Stomach smooth muscle (tissue), 2 donors: Measurements from ENCODE around the gene P2RY2.
"Not testable (repeated sequence)": the region's sequence is repeated elsewhere in the genome, so short reads cannot be mapped to it uniquely, and the experiment has no call there.

Experiments
- H3K27ac ChIP-seq: one replicate; pipeline ENCODE4 v1.7.0; 2013; ENCODE audit warnings: mild to moderate bottlenecking, low read length, inconsistent platforms
- H3K27me3 ChIP-seq, 2 donors: one replicate each; pipeline ENCODE4 v1.7.0; 2013; ENCODE audit warnings: low read length in 2 of 2; ENCODE audit not compliant: insufficient read depth in 2 of 2, control insufficient read depth in 1 of 2
- H3K36me3 ChIP-seq, 2 donors: one replicate each; pipeline ENCODE4 v1.7.0; 2013; ENCODE audit warnings: low read length in 2 of 2; ENCODE audit not compliant: control insufficient read depth in 2 of 2, insufficient read depth in 2 of 2
- H3K4me1 ChIP-seq: one replicate; pipeline ENCODE4 v1.7.0; 2013; ENCODE audit warnings: low read length; ENCODE audit not compliant: control insufficient read depth, insufficient read depth
- H3K4me3 ChIP-seq, 2 donors: one replicate each; pipeline ENCODE4 v1.7.0; 2013; ENCODE audit warnings: low read length in 2 of 2
- H3K9ac ChIP-seq, 2 donors: one replicate each; pipeline ENCODE4 v1.7.0; 2013; ENCODE audit warnings: low read length in 2 of 2, mild to moderate bottlenecking in 1 of 2
- H3K9me3 ChIP-seq, 2 donors: one replicate each; pipeline ENCODE4 v1.7.0; 2013; ENCODE audit warnings: low read length in 2 of 2; ENCODE audit not compliant: control insufficient read depth in 2 of 2
- donor health status: healthy.
- donor health status: Pancreatic carcinoma.

Gene P2RY2

DNA sequence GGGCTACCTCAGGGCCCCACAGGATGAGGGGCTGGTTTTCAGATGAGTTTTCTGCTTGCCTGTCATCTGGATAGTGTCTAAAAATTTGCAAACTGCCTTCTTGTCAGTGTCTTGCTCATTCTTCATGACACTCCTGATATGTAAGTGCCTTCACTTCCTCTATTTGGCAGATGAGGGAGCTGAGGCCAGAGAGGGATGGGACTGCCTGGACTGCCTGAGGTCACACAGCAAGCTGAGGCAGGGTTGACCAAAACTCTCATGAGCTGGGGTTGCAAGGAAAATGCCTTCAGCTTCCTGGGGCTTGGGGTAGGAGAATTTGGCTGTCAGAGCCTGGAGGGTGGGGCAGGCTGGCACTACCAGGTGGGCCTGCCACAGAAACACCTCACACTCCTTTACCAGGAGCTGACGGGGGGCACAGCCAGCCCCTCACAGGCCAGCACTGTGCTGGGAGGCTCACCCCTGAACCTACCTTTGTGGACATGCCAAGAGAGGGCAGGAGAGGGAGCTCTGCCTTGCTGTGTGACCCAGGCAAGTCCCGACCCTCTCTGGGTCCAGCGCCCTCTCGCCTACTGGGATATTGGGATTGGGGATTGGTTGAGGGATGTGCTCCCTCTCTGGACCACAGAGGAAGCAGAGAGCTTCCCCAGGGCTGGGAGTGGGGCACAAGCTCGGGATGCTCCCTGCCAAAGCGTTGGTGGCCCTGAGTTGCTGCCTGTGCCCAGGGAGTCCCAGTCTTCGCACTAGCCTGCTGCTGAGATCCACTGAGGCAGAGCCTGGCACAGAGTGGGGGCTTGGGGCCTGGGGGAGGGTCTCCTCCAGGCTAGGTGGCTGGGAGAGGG lies 52.2 kb downstream of the P2RY2 start:
- H3K9me3 ChIP-seq = no peaks in the 10 kb centered on the region
- H3K36me3 ChIP-seq = no peaks in the 10 kb centered on the region
- peaks cover 2 to 3% of the 10 kb centered on the region in 2 donors for H3K27me3 ChIP-seq
- no peaks in the 10 kb centered on the region for H3K4me1 ChIP-seq
- no peak overlapping the region for H3K4me3 ChIP-seq
- H3K9ac ChIP-seq = no peak overlapping the region
- no peak overlapping the region for H3K27ac ChIP-seq

DNA sequence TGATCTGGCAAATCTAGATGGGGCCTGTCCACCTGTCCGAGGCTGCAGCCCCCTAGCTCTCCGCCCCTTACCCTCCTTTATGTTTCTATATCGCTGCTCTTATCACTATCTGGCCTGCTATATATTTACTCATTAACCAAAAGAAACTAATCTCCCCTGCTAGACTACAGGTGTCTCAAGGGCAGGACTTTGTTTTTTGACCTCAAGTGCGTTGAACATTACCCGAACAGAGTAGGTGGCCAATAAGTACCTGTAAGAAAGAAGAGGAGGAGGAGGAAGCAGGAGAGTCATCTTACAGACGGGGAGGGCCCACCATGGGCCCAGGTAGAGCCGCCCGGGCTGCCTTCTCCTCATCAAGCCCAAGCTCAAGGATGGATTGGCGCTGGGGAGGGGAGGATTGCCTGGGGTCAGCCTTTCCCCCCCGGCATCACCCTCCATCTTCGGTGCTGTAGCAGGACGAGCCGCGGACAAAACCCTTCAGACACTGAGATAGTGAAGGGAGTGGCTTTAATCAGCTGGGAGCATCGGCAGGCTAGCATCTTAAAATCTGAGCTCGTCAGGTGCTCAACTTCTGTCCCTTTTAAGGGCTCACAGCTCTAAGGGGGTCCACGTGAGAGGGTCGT lies 52.9 kb downstream of the P2RY2 start:
- Histone ChIP-seq H3K27ac (no peak overlapping the region), H3K27me3 (peaks cover 2 to 3% of the 10 kb centered on the region in 2 donors), H3K4me1 (no peaks in the 10 kb centered on the region), H3K4me3 (no peak overlapping the region), H3K36me3 (no peaks in the 10 kb centered on the region), H3K9me3 (no peaks in the 10 kb centered on the region), H3K9ac (no peak overlapping the region)

DNA sequence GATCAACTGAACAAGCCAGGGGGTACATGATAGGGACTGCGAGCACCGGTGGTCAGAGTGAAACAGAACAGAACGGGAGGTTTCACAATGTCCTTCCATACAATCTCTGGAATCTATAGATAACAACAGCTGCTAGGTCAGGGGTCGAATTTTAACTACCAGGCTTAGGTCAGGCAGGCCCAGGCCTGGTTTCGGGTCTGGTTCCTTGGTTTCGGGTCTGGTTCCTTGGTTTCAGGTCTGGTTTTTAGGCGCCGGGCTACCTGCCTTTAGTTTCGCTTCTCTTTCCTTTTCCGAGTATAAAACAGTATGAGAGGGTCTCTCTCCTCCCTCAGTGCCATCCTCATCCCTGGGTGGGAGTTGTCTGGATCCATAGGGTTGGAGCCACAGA lies 53.4 kb downstream of the P2RY2 start:
- H3K9ac ChIP-seq, H3K36me3 ChIP-seq, H3K4me1 ChIP-seq, H3K27me3 ChIP-seq, H3K4me3 ChIP-seq, H3K9me3 ChIP-seq, H3K27ac ChIP-seq: not testable (repeated sequence)

DNA sequence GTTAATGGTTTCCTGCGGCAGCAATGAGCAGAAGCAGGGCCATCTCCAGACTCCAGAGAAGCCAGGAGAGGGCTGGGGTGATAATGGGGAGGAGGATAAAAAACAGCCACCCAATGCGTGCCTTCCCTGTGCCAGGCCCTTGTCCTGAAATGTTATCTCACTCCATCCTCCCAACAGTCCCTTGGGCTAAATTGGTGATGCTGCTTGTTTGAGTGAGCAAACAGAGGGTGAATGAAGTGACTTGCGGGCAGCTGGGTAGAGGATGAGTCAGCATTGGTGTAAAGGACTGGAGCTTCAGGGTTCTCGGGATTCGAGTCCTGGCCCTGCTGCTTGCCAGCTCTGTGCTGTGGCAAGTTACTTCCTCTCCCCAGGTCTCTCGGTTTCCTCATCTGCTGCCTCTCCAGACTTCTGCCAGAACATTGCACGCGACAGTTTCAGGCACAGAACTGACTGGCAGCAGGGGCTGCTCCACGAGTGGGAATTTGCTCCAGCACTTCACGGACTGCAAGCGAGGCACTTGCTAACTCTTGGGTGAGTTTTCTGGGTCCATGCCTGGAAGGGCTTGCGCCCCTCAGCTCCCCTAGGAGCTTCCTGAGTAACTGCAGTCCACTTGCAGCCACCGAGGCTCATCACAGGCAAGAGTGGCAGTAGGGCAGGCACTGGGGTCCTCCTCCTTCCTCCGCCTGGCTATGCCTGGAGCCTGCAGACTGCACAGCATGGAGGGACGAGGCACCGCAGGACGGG lies 54.0 kb downstream of the P2RY2 start, which contains the start of gene P2RY6:
Gene P2RY6, plus strand, starts transcription at position 403 of the 744 bp plus-strand sequence. CDS start 24,181 bp downstream, outside the sequence.
- Histone ChIP-seq H3K4me1 (no peaks in the 10 kb centered on the region), H3K27ac (no peak within 1 kb of the TSS), H3K4me3 (no peak within 1 kb of the TSS)

DNA sequence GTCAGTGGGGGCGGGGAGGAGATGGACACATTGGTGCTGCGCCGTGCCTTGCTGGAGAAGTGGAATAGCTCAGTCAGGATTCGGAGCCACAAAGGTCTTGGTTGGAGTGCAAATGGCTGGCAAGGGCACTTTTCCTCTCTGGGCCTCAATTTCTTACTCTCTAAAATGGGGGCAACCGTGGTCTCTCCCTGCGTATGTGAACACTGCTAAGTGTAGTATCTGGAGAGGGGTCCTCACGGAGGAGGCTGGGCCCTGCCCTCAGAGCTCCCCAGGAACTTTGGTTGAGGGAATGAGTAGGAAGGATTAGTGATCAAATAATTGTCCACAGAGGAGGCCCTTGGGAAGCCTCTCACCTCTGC lies 54.6 kb downstream of the P2RY2 start:
- Histone ChIP-seq H3K4me1 (no peaks in the 10 kb centered on the region), H3K27ac (no peak overlapping the region), H3K9me3 (no peaks in the 10 kb centered on the region), H3K4me3 (no peak overlapping the region), H3K9ac (no peak overlapping the region), H3K27me3 (peaks cover 2 to 3% of the 10 kb centered on the region in 2 donors), H3K36me3 (no peaks in the 10 kb centered on the region)

More for the DNA sequence above, 54.0 kb downstream of the P2RY2 start, which contains the start of gene P2RY6:
- Histone ChIP-seq H3K9ac (no peak within 1 kb of the TSS), H3K27me3 (peaks cover 2 to 3% of the 10 kb centered on the region in 2 donors), H3K9me3 (no peaks in the 10 kb centered on the region), H3K36me3 (no peaks in the 10 kb centered on the region)

DNA sequence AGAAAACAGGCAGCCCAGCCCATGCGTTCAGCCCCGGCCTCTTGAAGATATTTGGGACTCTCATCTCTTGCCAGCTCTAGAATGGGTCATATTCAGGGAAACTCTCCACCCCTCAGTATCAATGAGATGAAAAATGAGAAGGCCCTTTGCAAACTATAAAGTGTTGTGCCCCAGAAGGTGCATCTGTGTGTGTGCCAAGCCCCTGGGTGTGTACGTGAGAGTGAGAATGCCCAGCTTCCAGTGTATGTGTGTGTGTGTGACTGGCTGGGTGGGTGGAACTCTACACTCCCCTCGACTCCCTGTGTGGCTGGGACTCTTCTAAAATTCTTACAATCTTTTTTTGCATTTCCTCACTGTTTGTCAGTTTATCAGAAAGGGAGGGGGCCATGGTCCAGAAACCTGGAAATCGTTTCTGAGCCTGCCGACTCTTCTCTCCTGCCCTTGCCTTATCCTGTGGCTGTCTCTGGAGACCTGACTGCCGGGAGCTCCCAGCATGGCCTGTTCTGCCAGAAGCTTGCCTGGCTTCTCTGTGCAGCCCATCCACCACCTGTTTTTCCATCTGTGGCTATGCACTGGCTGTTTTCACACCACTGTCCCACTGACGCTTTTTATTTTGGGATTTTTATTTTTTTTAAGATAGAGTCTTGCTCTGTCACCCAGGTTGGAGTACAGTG lies 55.3 kb downstream of the P2RY2 start:
- no peaks in the 10 kb centered on the region for H3K9me3 ChIP-seq
- H3K36me3 ChIP-seq = no peaks in the 10 kb centered on the region
- H3K4me1 ChIP-seq = no peaks in the 10 kb centered on the region
- peaks cover 0 to 3% of the 10 kb centered on the region in 2 donors for H3K27me3 ChIP-seq
- no peak overlapping the region for H3K9ac ChIP-seq
- no peak overlapping the region for H3K4me3 ChIP-seq
- no peak overlapping the region for H3K27ac ChIP-seq

DNA sequence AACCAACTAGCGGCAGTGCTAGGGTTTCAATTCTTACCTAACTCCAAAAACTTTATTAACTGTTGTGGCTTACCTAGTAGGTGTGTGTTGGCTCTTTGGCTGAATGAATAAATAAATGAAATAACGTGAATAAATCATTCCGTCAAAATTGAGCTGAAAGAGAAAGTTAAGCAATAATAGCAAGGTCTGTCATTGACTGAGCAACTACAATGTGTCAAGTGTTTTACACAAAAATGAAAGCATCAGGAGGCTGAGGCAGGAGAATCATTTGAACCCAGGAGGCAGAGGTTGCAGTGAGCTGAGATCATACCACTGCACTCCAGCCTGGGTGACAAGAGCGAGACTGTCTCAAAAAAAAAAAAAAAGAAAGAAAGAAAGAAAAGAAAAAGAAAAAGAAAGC lies 56.1 kb downstream of the P2RY2 start:
- not testable (repeated sequence) for H3K9ac ChIP-seq, H3K36me3 ChIP-seq, H3K27ac ChIP-seq, H3K27me3 ChIP-seq, H3K4me3 ChIP-seq, H3K9me3 ChIP-seq, H3K4me1 ChIP-seq

DNA sequence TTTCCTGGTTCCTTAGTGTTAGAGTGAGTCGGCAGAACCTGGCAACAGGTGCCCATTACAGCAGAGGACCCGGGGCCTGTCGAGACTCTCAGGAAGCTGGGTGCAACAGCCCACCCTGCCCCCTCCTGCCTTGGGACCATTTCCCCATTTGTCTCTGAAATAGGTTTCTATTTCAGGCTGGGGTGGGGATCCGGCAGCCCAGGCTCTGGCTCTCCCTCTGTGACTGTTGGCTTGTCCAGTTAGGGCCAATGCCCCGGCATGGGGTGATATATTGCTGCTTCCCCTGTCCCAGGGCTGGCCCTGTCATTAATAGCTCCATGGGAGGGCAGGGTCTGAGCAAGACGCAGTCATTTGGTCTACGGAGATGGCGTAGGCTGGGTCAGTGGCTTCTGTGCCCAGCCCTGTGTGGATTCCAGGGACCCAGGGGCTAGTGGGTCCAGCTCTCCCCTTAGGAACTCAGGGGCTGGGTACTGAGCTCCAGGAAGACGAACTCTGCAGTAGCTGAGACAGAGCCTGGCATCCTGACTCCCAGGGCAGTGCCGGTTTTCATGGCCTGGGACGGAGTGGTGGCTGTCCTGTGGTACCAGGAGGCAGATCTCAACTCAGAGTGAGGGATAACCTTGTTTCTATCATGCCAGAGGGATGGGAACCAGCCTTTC lies 56.8 kb downstream of the P2RY2 start:
- no peaks in the 10 kb centered on the region for H3K9me3 ChIP-seq
- no peaks in the 10 kb centered on the region for H3K36me3 ChIP-seq
- H3K4me3 ChIP-seq = no peak overlapping the region
- H3K9ac ChIP-seq = no peak overlapping the region
- no peaks in the 10 kb centered on the region for H3K4me1 ChIP-seq
- no peak overlapping the region for H3K27ac ChIP-seq
- H3K27me3 ChIP-seq = no peaks in the 10 kb centered on the region

DNA sequence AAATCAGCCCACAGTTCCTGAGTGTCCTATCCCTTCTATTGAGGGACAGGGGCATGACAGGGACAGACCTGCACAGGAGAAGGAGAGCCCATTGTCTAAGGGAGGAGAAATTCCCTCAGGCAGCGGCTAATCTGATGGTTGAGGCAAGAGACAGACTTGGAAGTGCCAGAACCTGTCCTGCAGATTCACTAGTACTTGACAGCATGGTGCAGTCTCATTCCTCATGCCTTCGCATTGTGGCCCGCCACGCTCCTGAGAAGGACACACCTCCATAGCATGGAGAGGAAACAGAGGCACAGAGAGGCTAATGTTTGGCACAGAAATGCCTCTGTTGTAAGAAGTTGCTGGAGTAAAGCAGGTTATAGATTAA lies 57.3 kb downstream of the P2RY2 start:
- no peaks in the 10 kb centered on the region for H3K9me3 ChIP-seq
- no peaks in the 10 kb centered on the region for H3K4me1 ChIP-seq

DNA sequence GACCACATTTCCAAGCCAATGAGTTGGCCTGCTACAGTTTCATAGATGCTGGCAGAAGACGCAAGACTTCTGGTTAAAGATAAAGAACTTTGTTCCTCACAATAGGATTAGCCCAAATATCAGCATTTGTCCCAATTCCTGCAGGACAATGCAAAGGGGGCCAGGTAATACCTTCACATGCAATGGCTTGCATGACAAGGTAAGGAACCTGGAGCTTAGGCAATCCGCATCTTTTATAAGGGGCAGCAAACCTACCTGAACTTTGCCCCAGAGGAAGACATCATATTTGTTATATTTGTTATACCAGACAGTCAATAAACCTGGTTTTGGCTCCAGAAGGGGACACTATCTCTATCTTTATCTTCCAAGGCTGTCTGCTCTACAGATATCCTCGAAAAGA lies 59.4 kb downstream of the P2RY2 start:
- Histone ChIP-seq H3K27ac (no peak overlapping the region), H3K4me3 (no peak overlapping the region), H3K9ac (no peak overlapping the region), H3K27me3 (no peaks in the 10 kb centered on the region), H3K36me3 (no peaks in the 10 kb centered on the region), H3K9me3 (no peaks in the 10 kb centered on the region), H3K4me1 (no peaks in the 10 kb centered on the region)

More for the DNA sequence above, 57.3 kb downstream of the P2RY2 start:
- Histone ChIP-seq H3K4me3 (no peak overlapping the region), H3K27ac (no peak overlapping the region), H3K9ac (no peak overlapping the region), H3K36me3 (no peaks in the 10 kb centered on the region), H3K27me3 (no peaks in the 10 kb centered on the region)
